ACC112 (cell line): ENCODE data around the gene PDCL2.
"Not testable (repeated sequence)": the region's sequence is repeated elsewhere in the genome, so short reads cannot be mapped to it uniquely, and the experiment has no call there.

ENCODE experiments used
- H2AFZ ChIP-seq: fragments of 200-600 bp; sonication (generic); one replicate; pipeline ENCODE4 v1.6.0; 2017; ENCODE audit warnings: antibody characterized with exemption, low read length; ENCODE audit not compliant: unreplicated experiment
- H3K27ac ChIP-seq: fragments of 200-600 bp; sonication (generic); 2 replicates; pipeline ENCODE4 v1.5.1; 2014; ENCODE audit warnings: low read depth, mild to moderate bottlenecking, antibody characterized with exemption, low read length, moderate library complexity
- H3K27me3 ChIP-seq: fragments of 200-600 bp; sonication (generic); 2 replicates; pipeline ENCODE4 v1.6.1; 2014; ENCODE audit warnings: mild to moderate bottlenecking, antibody characterized with exemption, low read length, moderate library complexity, mixed read lengths; ENCODE audit not compliant: insufficient read depth
- H3K36me3 ChIP-seq: fragments of 200-600 bp; sonication (generic); 2 replicates; pipeline ENCODE4 v1.6.1; 2016; ENCODE audit warnings: mild to moderate bottlenecking, antibody characterized with exemption, low read length, moderate library complexity, mixed read lengths; ENCODE audit not compliant: insufficient read depth
- H3K4me1 ChIP-seq: fragments of 200-600 bp; sonication (generic); one replicate; pipeline ENCODE4 v1.6.1; 2016; ENCODE audit warnings: low read length, mixed read lengths; ENCODE audit not compliant: insufficient read depth, unreplicated experiment, control insufficient read depth
- H3K4me3 ChIP-seq: fragments of 200-600 bp; sonication (generic); 2 replicates; pipeline ENCODE4 v1.5.1; 2014; ENCODE audit warnings: mild to moderate bottlenecking, low read depth, low read length
- H3K79me2 ChIP-seq: fragments of 200-600 bp; sonication (generic); one replicate; pipeline ENCODE4 v1.6.0; 2016; ENCODE audit warnings: low read length; ENCODE audit not compliant: control insufficient read depth, unreplicated experiment, insufficient read depth

PDCL2 gene

DNA sequence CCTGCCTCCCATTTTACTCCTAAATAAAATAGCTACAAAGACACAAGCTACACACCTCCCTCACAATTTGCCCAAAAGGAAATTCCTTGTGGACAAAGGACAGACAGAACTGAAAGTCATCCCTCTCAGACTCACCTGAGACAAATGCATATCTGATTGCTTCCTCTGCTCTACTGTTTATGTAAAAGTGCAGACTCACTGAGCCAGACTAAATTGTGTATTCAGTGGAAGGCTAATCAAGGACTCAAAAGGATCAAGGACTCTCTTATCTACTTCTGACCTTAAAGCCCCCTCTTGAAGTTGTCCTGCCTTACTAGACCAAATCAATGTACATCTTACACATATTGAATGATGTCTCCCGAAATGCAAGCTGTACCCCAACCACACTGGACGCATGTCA is 3.9 kb downstream of the PDCL2 start:
- no peaks in the 10 kb centered on the region for H3K79me2 ChIP-seq
- H3K36me3 ChIP-seq = no peaks in the 10 kb centered on the region
- H3K27ac ChIP-seq = no peak overlapping the region
- H3K4me1 ChIP-seq = no peaks in the 10 kb centered on the region
- H3K27me3 ChIP-seq = no peaks in the 10 kb centered on the region
- no peak overlapping the region for H2AFZ ChIP-seq
- no peak overlapping the region for H3K4me3 ChIP-seq

DNA sequence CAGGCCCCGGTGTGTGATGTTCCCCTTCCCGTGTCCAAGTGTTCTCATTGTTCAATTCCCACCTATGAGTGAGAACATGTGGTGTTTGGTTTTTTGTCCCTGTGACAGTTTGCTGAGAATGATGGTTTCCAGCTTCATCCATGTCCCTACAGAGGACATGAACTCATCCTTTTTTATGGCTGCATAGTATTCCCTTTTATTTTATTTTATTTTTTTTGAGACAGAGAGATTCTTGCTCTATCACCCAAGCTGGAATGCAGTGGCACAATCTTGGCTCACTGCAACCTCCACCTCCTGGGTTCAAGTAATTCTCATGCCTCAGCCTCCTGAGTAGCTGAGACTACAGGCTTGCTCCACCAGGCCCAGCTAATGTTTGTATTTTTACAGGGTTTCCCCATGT is 9.3 kb downstream of the PDCL2 start:
- H3K27me3 ChIP-seq, H3K27ac ChIP-seq: not testable (repeated sequence)

DNA sequence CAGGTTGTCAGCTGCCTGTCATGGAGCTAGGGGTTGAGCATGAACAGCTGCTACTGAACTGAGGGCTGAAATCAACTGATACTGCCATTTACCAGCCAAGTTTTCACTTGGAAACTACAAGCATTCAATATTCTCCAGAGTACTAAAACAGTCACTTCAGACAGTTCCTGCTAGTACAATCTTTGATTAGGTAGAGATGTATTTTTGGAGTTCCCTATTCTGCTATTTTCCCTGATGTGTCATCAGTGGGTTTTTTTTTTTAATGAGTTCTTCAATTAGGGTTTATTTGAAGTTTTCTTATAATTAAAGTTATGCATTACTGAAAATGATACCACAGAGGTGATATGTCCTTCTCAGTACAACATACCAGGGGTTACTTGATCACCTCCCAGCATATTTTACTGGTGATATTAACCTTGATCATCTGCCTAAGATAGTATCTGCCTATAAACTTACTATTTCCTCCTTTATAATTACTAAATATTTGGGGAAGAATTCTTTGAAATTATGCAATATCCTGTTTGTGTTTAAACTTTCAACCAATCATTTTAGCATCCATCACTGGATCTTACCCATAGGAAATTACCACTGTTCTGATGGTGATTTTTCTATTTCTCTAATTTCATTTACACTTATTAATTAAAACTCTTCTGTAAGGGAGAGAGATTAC is 13.6 kb downstream of the PDCL2 start:
- no peaks in the 10 kb centered on the region for H3K36me3 ChIP-seq
- no peak overlapping the region for H3K27ac ChIP-seq
- H3K79me2 ChIP-seq = no peaks in the 10 kb centered on the region
- no peaks in the 10 kb centered on the region for H3K27me3 ChIP-seq
- H3K4me1 ChIP-seq = no peaks in the 10 kb centered on the region
- H2AFZ ChIP-seq = no peak overlapping the region
- no peak overlapping the region for H3K4me3 ChIP-seq

More for the DNA sequence above, 9.3 kb downstream of the PDCL2 start:
- H3K4me1 ChIP-seq, H2AFZ ChIP-seq, H3K79me2 ChIP-seq, H3K36me3 ChIP-seq, H3K4me3 ChIP-seq: not testable (repeated sequence)

DNA sequence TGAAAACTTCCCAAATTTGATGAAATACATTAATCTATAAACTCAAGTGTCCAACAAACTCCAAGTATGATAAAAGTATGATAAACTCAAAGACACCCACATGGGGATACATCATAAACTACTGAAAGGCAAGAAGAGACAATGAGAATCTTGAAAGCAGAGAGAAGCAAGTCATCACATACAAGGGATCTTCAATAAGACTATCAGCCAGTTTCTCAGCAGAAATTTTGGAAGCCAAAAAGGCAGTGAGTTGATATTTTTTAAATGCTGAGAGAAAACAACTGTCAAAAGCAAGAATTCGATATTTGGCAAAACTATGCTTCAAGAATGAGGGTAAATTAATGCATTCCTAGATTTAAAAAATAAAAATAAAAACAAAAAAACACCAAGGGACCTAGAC is 16.5 kb downstream of the PDCL2 start:
- no peak overlapping the region for H3K4me3 ChIP-seq
- no peaks in the 10 kb centered on the region for H3K36me3 ChIP-seq

DNA sequence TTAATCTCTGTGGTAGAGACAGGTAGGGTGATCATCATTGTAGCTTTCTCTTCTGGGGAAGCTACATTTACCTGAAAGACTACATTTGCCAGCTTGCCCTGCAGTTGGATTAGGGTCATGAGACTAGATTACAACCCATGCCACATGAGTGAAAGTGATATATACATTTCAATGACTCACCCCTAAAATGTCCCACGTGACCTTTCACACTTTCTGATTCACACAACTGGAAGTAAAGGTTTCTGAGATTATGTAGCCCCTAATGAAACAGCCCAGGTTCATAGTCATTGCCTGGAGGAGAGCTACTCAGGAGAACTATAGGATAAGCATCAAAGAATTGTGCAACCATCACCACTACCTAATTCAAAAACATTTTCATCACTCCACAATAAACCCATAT is 17.8 kb downstream of the PDCL2 start:
- no peaks in the 10 kb centered on the region for H3K79me2 ChIP-seq
- no peak overlapping the region for H3K4me3 ChIP-seq
- H2AFZ ChIP-seq = no peak overlapping the region
- no peak overlapping the region for H3K27ac ChIP-seq
- no peaks in the 10 kb centered on the region for H3K27me3 ChIP-seq
- H3K4me1 ChIP-seq = no peaks in the 10 kb centered on the region
- H3K36me3 ChIP-seq = no peaks in the 10 kb centered on the region

More for the DNA sequence above, 16.5 kb downstream of the PDCL2 start:
- H3K79me2 ChIP-seq = no peaks in the 10 kb centered on the region
- no peak overlapping the region for H2AFZ ChIP-seq
- H3K27ac ChIP-seq = no peak overlapping the region
- no peaks in the 10 kb centered on the region for H3K4me1 ChIP-seq
- H3K27me3 ChIP-seq = no peaks in the 10 kb centered on the region

DNA sequence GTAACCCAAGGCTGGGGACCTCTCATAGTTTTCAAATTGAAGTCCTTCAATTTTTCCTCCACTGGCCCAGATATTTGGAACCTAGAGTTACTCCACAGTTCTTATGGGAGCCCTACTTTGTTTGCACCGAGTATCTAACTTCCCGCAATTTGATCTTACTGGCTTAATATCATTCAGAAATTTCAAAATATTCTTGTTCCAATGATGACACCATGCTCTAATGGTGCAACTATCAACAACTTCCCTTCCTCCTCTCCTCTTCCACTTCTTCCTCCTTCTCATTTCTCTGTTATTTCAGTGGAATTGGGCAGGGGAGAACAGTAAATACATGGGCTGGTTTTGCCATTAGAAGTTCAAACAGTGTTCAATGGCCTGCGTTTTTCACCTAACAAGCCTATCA is 20.2 kb downstream of the PDCL2 start:
- no peak overlapping the region for H2AFZ ChIP-seq
- no peaks in the 10 kb centered on the region for H3K27me3 ChIP-seq
- no peak overlapping the region for H3K27ac ChIP-seq
- no peak overlapping the region for H3K4me3 ChIP-seq
- H3K36me3 ChIP-seq = no peaks in the 10 kb centered on the region
- no peaks in the 10 kb centered on the region for H3K4me1 ChIP-seq
- H3K79me2 ChIP-seq = no peaks in the 10 kb centered on the region

DNA sequence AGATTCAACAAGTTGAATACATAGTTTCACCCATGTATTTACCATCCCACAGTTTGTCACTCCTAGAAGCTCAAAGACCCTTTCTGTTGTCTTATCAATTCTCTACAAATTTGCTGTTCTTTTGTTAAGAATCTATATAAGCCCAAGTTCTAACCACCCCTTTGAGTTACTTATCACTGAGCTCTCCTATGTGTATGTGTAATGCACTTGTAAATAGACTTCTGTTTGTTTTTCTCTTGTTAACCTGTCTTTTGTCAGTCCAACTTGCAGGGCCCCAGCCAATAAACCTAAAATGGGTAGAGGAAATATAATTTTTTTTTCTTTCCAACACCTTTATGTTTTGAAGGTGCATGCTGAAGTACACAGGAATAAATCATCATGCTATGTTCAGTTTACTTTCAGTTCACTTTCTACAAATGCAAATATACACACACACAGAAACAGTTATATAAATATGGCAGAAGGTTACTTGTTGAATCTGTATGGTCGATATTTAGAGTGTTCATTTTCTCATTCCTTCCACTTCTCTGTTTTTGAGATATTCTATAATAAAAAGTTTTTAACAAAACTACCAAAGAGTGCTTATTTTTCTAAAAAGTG is 23.0 kb downstream of the PDCL2 start:
- Histone ChIP-seq H3K36me3 (no peaks in the 10 kb centered on the region), H3K79me2 (no peaks in the 10 kb centered on the region), H2AFZ (no peak overlapping the region), H3K27me3 (no peaks in the 10 kb centered on the region), H3K4me1 (no peaks in the 10 kb centered on the region), H3K4me3 (no peak overlapping the region), H3K27ac (no peak overlapping the region)

DNA sequence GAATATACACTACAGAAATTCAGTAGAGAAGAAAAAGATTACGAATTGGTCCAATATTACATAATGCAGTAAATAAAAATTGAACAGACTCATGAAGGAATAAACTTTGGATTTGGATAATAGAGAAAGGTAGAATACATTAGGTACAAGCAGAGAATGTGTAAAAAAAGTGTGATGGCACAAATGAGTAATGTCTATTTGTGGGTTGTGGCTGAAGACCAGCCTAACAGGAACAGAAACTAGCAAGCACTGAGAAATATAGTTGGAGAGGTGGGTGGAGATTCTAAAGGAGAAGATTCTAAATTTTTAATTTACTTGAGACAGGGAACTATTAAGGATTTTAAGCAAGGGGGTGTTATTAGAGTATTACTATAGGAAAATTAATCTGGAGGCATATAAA is 30.2 kb downstream of the PDCL2 start:
- Histone ChIP-seq H3K4me3 (no peak overlapping the region), H3K4me1 (no peaks in the 10 kb centered on the region), H3K36me3 (no peaks in the 10 kb centered on the region), H3K27ac (no peak overlapping the region), H3K79me2 (no peaks in the 10 kb centered on the region), H3K27me3 (no peaks in the 10 kb centered on the region), H2AFZ (no peak overlapping the region)

DNA sequence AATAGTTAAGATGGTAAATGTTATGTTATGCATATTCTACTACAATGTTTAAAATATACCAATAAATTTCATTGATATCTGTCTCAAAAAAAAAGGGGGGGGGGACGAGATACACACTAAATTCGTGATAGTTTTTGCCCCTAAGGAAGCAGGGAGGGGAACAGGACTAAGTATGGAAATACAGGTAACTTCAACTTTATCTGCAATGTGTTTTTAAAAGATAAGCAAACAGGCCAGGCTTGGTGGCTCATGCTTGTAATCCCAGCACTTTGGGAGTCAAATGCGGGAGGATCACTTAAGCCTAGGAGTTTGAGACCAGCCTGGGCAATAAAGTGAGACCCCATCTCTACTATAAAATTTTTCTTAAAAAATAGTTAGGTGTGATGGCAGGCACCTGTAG is 31.9 kb downstream of the PDCL2 start:
- Histone ChIP-seq H3K36me3 (no peaks in the 10 kb centered on the region), H3K79me2 (no peaks in the 10 kb centered on the region), H3K4me1 (no peaks in the 10 kb centered on the region), H3K27me3 (no peaks in the 10 kb centered on the region), H3K4me3 (no peak overlapping the region), H2AFZ (no peak overlapping the region), H3K27ac (no peak overlapping the region)

DNA sequence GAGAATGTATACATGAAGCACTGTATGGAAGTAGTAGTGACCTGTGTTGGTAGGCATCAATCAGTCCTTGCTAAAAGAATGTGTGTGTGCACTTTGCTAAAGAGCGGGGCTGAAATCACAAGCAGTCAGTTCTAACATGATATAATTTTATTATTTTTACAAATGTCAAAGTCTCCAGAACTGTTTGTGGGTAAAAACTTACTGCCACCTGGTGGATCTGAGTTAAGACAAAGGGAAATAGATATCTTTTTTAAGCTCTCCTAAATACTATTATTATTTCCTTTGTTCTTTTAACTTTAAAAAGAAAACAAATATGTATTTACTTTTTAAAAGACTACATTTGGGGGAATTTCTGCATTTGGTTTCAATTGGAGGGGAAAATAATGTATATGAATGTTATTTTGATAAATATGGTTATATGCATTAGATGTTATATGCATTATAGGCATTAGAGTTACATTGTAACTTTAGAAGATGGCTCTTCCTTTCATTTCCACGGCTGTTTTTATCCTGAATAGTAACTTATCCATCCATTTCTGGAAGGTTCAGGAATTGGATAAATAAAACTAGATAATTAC is 37.5 kb downstream of the PDCL2 start:
- Histone ChIP-seq H3K36me3 (no peaks in the 10 kb centered on the region), H3K27me3 (no peaks in the 10 kb centered on the region), H3K27ac (no peak overlapping the region), H3K4me3 (peak overlapping the region; percentile 81; the same call in 1 of the 2 replicates), H3K79me2 (no peaks in the 10 kb centered on the region), H3K4me1 (peaks cover 22% of the 10 kb centered on the region), H2AFZ (no peak overlapping the region)
